Measurements from ENCODE around the gene LAMTOR4. TPM values are rescaled to one million over a fixed set of nuclear protein-coding genes. Genes with fewer than 3 reads are reported as not detected.
A peak's percentile ranks its signal among the peaks of the same experiment; 100 is the strongest.

Gene LAMTOR4
- total RNA-seq, 2 donors from 2014 or later, result 125 to 205 TPM

GRCh38 chr7:100147278-100147677 is 1.4 kb upstream of the LAMTOR4 start:
- no peak overlapping the region for H3K4me3 ChIP-seq
- H3K4me1 ChIP-seq (ENCODE audit: control insufficient read depth in 1 of 2, low read depth in 2 of 2), result peaks cover 10 to 13% of the 10 kb centered on the region in 2 donors
- H3K36me3 ChIP-seq, result no peaks in the 10 kb centered on the region
- ATAC-seq (ENCODE audit: insufficient number of reproducible peaks, low FRiP score, low read depth), result no peak
- no peaks in the 10 kb centered on the region for H3K9me3 ChIP-seq
- H3K27me3 ChIP-seq (replicated peaks; ENCODE audit: insufficient read depth), result no peaks in the 10 kb centered on the region
- H3K27ac ChIP-seq, result no peak overlapping the region
- TF ChIP-seq CTCF (IDR thresholded peaks at IDR 0.05), result no peak
- DNase-seq (ENCODE audit: low spot score), result no peak

- peaks cover 3% of the 10 kb centered on the region for H3K36me3 ChIP-seq
- no peaks in the 10 kb centered on the region for H3K9me3 ChIP-seq
- DNase-seq (ENCODE audit: low spot score) (no peak), ATAC-seq (ENCODE audit: insufficient number of reproducible peaks, low FRiP score, low read depth) (no peak)
- peak overlapping the region; percentile 40 to 53 for H3K27ac ChIP-seq
- peak overlapping the region; percentile 98 for H3K4me3 ChIP-seq
- no peaks in the 10 kb centered on the region for H3K27me3 ChIP-seq (replicated peaks; ENCODE audit: insufficient read depth)
- no peak for TF ChIP-seq CTCF (IDR thresholded peaks at IDR 0.05)
- H3K4me1 ChIP-seq (ENCODE audit: control insufficient read depth in 1 of 2, low read depth in 2 of 2), result peaks cover 10 to 13% of the 10 kb centered on the region in 2 donors
Measured at GRCh38 chr7:100148225-100148558, 526 bp upstream of the LAMTOR4 start.

- DNase-seq (ENCODE audit: low spot score), result no peak
- Histone ChIP-seq H3K4me3 (no peak overlapping the region), H3K4me1 (ENCODE audit: control insufficient read depth in 1 of 2, low read depth in 2 of 2) (peaks cover 15 to 20% of the 10 kb centered on the region in 2 donors), H3K27me3 (replicated peaks; ENCODE audit: insufficient read depth) (no peaks in the 10 kb centered on the region), H3K9me3 (no peaks in the 10 kb centered on the region), H3K27ac (no peak overlapping the region), H3K36me3 (peaks cover 25% of the 10 kb centered on the region)
- no peak for ATAC-seq (ENCODE audit: insufficient number of reproducible peaks, low FRiP score, low read depth)
- no peak for TF ChIP-seq CTCF (IDR thresholded peaks at IDR 0.05)
Measured at GRCh38 chr7:100152404-100152803, 3.7 kb downstream of the LAMTOR4 start.

- H3K36me3 ChIP-seq, result peaks cover 25% of the 10 kb centered on the region
- H3K4me1 ChIP-seq (ENCODE audit: control insufficient read depth in 1 of 2, low read depth in 2 of 2), result peaks cover 20 to 26% of the 10 kb centered on the region in 2 donors
- no peaks in the 10 kb centered on the region for H3K9me3 ChIP-seq
- H3K27me3 ChIP-seq (replicated peaks; ENCODE audit: insufficient read depth), result no peaks in the 10 kb centered on the region
- TF ChIP-seq CTCF (IDR thresholded peaks at IDR 0.05), result no peak
- no peak overlapping the region for H3K27ac ChIP-seq
- no peak overlapping the region for H3K4me3 ChIP-seq
- DNase-seq (ENCODE audit: low spot score), result no peak
- no peak for ATAC-seq (ENCODE audit: insufficient number of reproducible peaks, low FRiP score, low read depth)
Measured at GRCh38 chr7:100152937-100153666, 4.4 kb downstream of the LAMTOR4 start.

DNA sequence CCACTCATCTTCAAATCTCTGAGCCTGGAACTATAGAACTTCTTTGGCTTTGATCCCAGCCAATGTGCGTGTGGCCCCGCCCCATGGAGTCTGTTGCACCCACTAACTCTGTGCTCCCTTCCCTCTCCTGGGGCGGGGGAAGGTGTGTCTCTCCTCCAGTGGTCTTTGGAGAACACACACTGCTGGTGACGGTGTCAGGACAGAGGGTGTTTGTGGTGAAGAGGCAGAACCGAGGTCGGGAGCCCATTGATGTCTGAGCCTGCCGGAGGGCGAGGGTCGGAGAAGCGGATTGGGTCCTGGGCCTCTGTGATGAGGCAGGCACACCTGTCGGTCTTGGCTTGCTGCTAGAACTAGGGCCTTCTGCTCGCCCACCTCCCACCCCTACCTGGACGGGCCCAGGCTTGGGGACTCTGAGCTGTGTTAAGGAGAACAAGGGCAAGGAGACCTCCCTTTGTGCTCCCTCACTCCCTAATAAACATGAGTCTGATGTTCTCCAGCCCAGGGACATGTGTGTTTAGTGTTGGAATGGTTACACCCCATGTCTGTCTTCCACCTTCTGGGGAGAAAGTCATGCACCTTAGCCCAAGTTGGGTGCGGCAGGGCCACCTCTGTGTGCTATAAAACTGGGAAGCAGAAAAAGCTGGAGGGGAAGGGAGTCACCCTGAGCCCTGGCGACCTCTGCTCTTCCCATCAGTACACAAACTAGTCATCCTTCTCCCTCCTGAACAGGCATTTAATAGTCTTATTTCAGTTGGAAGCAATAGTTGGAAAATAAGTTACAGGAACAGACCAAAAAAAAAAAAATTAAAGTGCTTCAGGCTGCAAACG is 5.2 kb downstream of the LAMTOR4 start:
- TF ChIP-seq CTCF (IDR thresholded peaks at IDR 0.05), result no peak
- Histone ChIP-seq H3K27ac (no peak overlapping the region), H3K4me1 (ENCODE audit: control insufficient read depth in 1 of 2, low read depth in 2 of 2) (peaks cover 22 to 28% of the 10 kb centered on the region in 2 donors), H3K36me3 (peaks cover 25% of the 10 kb centered on the region), H3K4me3 (no peak overlapping the region), H3K27me3 (replicated peaks; ENCODE audit: insufficient read depth) (no peaks in the 10 kb centered on the region), H3K9me3 (no peaks in the 10 kb centered on the region)
- DNase-seq (ENCODE audit: low spot score), result no peak
- no peak for ATAC-seq (ENCODE audit: insufficient number of reproducible peaks, low FRiP score, low read depth)

Measured in thoracic aorta (tissue), 2 donors.